ENCODE data around the gene HSPE1.
"Not testable (repeated sequence)": the region's sequence is repeated elsewhere in the genome, so short reads cannot be mapped to it uniquely, and the experiment has no call there.

HSPE1 gene

GRCh38 chr2:197499594-197500502, at the start of gene HSPE1, which contains the start of gene HSPD1:
TSS of gene HSPE1 (plus strand) at chr2:197500379. CDS start at chr2:197500437, 58 bp downstream.
TSS of gene HSPD1 (minus strand) at chr2:197499840. CDS start at chr2:197498848, 992 bp downstream.
- FAIRE-seq: peak; percentile 87

GRCh38 chr2:197450465-197450864, 49.7 kb upstream of the HSPE1 start:
- FAIRE-seq: no peak

- FAIRE-seq: not testable (repeated sequence)
Observed at GRCh38 chr2:197450935-197451358, 49.2 kb upstream of the HSPE1 start.

- FAIRE-seq: no peak
Observed at GRCh38 chr2:197452754-197453122, 47.4 kb upstream of the HSPE1 start.

DNA sequence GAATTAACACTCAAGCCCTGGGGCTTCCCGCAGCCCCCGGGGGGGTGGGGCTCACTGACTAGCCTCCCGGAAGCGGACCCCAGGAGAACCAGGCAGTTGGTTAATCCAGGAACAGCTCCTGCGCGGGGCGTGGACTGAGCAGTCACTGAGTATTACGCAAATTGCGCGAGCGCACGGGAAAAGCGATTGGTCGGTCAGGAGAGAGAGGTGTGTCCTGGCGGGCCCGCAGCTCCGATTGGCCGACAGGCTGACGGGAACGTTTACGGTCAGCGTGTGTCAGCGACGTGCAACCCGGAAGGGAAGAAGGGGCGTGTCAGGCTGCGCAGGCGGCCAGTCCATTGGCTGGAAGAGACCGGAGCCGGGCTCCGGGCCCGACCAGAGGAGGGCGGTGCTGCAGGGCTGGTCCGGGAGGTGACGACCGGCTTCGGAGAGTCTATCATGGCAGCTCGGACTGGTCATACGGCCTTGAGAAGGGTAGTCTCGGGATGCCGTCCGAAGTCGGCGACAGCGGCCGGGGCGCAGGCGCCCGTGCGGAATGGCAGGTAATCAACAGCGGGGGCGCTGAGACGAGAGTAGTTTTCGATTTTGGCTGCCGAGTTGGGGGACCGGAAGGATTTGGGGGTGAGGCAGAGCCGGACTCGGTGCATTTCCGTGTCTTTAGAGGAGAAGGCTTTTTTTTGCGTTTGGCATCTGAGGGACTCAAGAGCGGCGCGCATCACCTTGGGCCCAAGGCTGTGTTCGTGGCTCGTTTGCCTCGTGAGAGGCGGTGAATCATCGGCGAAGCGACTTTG, 46.9 kb upstream of the HSPE1 start, which contains the start of gene COQ10B:
Gene COQ10B, plus strand, starts transcription at position 430 of the 791 bp plus-strand sequence. Its CDS starts 9 bp downstream, at position 439.
- FAIRE-seq: peak; percentile 96

DNA sequence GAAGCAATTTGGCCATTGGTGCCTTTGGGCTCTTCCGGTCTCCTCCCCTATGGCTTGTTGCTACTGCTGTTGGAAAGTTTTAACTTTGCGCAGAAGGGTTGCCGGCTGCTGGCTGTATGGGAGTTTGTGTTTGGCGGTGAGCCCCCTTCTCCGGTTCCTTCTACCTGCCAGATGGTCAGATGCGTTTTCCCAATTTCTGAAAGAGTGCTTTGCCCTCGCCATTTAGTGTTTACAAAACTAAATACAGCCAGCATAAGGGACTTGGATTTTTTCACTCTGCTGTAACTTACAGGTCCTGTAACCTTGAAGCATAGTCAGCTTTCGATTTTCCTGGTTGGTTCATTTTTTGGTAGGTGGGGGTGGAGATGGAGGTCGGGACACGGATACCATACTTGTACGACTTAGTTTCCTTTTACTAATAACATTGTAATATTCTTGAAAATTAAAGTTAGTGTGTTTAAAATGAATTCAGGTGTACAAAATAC, 46.2 kb upstream of the HSPE1 start:
- no peak for FAIRE-seq

DNA sequence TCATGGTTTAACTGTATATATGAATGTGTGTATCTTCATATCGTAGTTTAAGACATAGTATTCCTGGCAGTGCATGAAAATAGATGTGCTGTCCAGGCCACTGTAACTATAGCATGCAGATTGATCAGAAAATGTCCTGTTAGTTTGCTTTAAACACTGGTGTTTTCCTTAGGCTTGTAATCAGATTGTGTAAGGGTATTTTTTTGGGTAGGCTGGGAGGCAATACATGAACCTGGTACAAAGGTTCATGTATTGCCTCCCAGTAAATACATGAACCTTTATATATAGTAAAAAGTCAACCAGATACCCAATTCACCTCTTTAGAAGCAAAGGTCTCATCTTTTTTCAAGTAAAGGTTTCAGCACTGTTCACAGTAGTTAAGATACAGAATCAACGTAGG, 45.3 kb upstream of the HSPE1 start:
- no peak for FAIRE-seq

DNA sequence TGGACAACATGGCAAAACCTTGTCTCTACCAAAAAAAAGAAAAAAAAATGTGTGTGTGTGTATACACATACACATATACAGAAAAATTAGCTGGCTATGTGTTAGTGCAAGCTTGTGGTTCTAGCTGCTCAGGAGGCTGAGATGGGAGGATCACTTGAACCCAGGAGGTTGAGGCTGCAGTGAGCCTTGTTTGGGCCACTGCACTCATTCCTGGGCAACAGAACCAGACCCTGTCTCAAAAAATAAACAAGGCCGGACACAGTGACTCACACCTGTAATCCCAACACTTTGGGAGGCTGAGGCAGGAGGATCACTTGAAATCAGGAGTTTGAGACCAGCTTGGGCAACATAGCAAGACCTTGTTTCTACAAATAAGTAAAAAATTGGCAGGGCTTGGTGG, 44.8 kb upstream of the HSPE1 start:
- no peak for FAIRE-seq

- FAIRE-seq: no peak
Observed at GRCh38 chr2:197460649-197461048, 39.5 kb upstream of the HSPE1 start.

DNA sequence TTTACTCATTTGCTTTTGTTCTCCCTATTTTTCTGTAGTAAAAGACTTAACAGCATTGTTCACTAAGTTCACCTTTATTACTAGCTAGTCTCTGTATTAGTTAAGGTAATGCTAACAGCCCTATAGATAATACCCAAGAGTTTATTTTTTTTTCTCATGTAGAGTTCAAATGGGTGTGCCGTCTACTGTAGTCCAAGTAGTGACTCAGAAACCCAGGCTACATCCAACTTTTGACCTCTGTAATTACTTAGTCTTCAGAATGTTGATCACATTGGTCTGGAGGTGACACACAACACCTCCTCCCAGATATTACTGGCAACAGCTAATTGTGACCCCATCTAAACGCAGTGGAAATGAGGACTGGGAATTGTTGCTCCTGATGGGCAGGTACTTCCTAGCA, 39.1 kb upstream of the HSPE1 start:
- FAIRE-seq: no peak

DNA sequence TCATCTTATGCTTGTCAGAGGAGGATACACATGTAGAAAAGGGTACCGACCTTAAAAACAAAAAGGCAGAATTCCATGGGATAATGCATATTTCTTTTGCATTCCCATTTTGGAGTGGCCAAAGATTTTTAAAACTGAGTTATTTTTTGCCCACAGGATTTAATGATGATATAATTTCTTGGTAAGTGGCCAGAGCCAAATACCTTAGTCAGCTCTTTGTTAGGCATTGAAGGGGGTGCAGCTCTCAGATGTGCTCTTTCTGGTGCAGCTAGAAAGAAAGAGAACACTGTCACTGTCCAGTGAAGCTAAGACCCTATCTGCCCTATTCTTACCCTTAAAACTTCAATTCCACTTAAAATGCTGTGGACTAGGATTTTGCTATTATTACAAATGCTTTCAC, 36.0 kb upstream of the HSPE1 start:
- no peak for FAIRE-seq

DNA sequence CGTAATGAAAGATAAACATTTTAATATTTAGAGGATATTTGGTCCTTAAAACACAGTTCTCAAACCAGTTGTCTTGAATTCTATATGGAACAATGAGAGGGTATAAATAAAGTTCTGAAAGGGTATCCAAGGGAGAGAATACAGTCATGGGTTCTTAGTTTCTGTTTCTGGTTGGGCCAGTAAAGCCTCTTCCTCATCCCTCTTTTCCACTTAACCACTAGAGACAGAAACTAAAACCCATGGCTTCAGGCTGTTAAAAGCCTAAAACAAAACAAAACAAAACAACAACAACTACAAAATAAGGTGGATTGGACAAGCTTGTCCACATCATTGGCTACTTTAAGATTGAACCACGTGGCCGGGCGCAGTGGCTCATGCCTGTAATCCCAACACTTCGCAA, 28.0 kb upstream of the HSPE1 start:
- no peak for FAIRE-seq

DNA sequence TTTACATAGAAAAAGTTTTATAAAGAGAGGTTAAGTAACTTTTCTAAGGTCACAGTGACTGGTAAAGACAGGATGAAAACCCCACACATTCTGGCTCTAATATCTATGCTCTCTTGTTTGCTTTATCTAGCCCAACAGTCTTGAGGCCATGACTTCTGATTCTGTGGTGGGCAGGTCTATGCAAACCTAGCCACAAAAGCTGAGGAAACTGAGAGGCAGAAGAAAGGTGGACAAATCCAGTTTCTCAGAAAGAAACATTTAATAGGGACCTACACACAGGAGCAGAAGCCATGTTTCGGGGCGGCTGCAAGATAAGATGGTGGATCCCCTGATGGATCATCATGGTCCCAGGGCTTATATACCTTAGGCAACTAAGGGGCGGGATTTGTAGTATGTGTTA, 22.4 kb upstream of the HSPE1 start:
- FAIRE-seq: no peak

DNA sequence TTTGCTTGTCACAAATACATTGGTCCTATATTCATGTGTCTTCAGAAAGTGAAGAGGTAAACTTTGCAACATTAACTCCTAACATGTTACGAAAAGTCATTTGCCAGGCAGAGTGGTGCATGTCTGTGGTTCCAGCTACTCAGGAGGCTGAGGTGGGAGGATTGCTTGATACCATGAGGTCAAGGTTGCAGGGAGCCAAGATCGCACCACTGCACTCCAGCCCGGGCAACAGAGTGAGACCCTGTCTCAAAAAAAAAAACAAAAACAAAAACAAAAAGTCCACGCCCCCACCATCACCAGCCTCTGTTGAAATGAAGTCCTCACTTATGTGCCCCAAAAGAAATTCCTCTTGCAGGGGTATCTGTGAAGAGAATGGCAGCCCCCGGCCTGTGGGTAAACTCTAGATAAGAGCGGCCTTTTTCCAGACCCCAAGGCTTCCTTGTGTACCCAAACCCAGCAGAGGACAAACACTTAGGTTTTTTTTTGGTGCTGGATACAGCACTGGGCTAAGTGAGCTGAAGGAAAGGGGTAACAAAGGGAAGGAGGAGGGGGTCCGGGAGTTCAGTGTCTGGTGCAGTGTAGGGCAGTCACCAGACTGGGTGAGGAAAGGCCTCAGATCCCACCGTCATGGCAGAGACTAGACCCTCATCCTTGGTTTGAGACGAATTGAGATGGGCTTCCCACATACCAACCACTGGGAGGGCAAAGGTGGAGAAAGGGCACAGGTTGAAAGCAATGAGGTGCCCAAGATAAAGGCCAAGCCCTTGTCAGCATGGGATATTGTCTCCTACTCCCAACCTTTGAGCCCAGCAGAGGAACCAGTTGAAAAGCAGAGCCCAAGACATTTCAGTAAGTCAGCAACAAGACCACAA, 19.8 kb upstream of the HSPE1 start:
- no peak for FAIRE-seq

- FAIRE-seq: not testable (repeated sequence)
Observed at GRCh38 chr2:197484248-197484647, 15.9 kb upstream of the HSPE1 start.

DNA sequence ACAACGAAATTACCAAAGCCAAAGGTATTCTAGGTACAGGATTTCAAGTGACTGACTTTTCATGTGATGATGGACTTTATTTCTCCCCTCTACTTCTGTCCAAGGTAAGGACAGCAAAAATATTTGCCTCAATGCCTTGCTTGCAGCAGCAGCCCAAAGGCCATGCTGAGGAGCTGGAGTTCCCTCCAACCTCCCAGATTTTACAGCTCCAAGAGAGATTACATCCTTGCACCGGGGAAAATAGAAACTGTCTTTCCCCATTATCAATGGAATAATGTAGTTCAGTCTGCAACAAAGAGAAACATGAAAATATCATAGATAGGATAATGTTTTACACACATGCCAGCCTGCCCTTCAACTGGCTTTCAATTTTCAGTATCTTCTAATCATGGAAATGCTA, 14.0 kb upstream of the HSPE1 start:
- FAIRE-seq: no peak

DNA sequence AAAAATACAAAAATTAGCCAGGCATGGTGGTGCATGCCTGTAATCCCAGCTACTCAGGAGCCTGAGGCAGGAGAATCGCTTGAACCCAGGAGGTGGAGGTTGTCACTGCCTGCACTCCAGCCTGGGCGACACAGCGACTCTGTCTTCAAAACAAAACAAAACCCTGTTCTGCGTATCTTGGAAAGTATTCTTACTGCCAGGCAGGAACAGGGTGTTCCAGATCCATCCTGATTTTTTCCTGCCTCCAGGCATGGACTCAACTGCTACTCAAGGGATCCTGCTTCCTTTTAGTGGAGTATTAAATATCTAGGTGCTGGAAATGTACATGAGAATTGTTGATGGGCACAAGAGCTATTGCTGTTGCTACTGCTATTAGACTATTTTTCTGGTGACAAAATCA, 12.8 kb upstream of the HSPE1 start:
- no peak for FAIRE-seq

DNA sequence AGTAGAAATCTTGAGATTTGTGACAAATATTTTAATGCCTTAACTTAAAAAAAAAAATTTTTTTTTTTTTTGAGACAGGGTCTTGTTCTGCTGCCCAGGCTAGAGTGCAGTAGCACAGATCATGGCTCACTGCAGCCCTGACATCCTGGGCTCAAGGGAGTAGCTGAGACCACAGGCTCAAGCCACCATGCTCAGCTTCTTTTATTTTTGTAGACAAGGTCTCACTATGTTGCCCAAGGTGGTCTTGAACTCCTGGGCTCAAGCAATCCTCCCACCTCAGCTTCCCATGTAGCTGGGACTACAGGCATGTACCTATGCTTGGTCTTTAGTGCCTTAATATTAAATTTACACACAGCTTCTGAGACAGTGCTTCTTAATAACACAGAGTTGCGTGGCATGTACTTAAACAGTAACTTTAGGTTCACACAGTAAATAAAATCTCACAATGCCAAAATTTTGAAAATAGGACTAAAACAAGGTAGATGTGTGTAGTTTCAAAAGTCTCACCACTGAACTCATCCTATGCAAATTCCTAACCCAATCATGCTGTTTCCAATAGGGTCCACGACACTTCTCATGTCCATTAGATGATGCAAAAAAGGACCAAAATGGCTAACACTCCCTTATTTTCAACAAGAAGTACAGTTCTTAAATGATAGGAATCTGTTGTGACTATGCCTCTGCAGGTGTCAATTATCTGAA, 4.6 kb upstream of the HSPE1 start:
- no peak for FAIRE-seq

DNA sequence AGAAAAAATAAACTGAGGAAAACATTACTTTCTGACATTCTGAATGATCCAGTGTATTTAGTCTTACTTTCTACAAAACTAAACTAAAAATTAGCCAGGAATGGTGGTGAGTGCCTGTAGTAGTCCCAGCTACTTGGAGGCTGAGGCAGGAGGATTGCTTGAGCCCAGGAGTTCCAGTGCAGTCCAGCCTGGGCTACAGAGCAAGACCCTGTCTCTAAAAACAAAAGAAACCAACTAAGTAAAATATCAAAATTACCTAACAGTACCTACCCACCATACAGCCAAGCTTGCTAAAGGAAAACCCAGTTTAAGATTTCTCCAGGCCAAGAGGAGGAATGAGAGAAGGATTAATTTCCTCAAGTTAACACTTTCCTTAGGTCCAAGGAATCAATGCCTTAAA, 3.5 kb upstream of the HSPE1 start:
- FAIRE-seq: no peak

- FAIRE-seq: no peak
Observed at GRCh38 chr2:197497326-197497725, 2.9 kb upstream of the HSPE1 start.

DNA sequence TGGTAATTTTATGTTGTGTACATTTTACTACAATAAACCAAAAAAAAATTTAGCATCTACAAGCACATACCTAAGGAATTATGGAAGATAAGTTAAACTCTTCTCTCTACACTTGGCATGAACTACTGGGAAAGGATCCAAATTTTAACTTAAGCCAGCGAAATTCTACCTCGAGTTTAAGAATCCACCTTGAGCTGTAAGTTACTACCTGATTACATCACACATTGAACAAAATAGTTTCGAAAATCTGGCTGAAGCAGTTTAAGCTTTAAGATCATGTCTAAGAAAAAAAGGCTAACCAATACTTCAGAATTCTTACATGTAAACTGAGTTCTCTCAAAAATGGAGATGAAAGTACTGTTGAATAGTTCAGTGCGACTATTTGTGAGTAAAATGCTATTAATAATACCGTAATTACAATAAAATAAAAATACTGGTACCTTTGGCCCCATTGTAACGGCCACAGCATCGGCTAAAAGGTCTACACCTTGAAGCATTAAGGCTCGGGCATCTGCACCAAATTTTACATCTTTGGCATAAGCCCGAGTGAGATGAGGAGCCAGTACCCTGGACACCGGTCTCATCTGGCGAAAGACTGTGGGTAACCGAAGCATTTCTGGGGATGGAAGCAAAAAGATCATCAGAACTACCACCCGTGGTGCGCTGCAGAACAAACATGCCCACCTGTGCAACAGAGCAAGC, 1.8 kb upstream of the HSPE1 start:
- no peak for FAIRE-seq
